ENCODE measurements around the gene MTR.

The MTR gene

DNA sequence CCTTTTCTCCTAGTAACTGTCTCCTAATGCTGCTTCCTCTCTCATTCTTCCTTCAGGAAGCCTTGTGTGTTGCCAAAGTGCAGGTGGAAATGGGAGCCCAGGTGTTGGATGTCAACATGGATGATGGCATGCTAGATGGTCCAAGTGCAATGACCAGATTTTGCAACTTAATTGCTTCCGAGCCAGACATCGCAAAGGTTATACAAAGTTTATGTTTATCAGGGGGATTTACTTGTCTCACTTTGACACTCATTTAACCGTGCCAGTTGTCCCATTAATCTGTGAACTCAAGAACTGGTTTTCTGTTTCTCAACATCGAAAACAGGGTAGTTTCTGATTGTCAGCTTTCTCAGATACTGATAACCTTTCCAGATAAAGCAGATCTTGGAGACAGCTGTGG, 40.4 kb downstream of the MTR start:
- DNase-seq (ENCODE audit: low read depth): no peak
- TF ChIP-seq, protein P1, sequence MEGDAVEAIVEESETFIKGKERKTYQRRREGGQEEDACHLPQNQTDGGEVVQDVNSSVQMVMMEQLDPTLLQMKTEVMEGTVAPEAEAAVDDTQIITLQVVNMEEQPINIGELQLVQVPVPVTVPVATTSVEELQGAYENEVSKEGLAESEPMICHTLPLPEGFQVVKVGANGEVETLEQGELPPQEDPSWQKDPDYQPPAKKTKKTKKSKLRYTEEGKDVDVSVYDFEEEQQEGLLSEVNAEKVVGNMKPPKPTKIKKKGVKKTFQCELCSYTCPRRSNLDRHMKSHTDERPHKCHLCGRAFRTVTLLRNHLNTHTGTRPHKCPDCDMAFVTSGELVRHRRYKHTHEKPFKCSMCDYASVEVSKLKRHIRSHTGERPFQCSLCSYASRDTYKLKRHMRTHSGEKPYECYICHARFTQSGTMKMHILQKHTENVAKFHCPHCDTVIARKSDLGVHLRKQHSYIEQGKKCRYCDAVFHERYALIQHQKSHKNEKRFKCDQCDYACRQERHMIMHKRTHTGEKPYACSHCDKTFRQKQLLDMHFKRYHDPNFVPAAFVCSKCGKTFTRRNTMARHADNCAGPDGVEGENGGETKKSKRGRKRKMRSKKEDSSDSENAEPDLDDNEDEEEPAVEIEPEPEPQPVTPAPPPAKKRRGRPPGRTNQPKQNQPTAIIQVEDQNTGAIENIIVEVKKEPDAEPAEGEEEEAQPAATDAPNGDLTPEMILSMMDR (IDR thresholded peaks at IDR 0.05; ENCODE audit: low read depth, low read length, missing control alignments): no peak

DNA sequence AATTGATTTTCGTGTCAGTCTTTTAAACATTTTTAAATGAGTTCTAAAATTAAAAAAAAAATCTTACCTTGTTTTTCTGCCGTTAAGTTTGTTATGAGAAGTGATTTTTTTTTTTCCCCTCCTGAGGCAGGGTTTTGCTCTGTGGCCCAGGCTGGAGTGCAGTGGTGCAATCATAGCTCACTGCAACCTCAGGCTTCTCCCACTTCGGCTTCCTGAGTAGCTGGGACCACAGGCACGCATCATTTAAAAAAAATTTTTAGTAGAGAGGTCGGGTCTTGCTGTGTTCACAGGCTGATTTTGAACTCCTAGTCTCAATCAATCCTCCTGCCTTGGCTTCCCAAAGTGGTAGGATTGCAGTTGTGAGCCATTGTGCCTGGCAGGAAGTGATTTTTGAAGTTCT, 41.1 kb downstream of the MTR start:
- DNase-seq (ENCODE audit: low read depth): no peak
- TF ChIP-seq, protein P1 (IDR thresholded peaks at IDR 0.05; ENCODE audit: low read depth, low read length, missing control alignments): no peak
- no peak overlapping the region for H3K4me3 ChIP-seq (ENCODE audit: low read depth, low read length)

More for the DNA sequence above, 40.4 kb downstream of the MTR start:
- H3K4me3 ChIP-seq (ENCODE audit: low read depth, low read length): no peak overlapping the region

DNA sequence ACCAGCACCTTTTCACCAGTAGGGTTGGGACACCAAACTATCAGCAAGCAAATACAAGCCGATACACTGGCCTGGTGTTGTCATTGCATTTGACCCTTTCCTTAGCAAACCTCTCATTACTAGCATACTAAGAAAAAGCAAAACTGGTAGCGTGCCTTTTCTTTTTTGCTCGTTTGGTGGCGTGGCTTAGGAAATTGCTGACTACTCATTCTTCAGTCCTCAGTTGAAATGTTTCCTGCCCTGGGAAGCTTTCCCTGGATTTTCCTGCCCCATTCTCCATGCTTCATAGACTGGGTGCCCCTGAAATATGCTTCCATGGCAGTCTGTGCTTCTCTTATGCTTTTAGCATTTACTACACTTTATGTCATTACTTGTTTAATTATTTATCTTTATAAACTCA, 42.0 kb downstream of the MTR start:
- TF ChIP-seq, protein P1 (IDR thresholded peaks at IDR 0.05; ENCODE audit: low read depth, low read length, missing control alignments): no peak
- no peak overlapping the region for H3K4me3 ChIP-seq (ENCODE audit: low read depth, low read length)
- DNase-seq (ENCODE audit: low read depth): no peak

DNA sequence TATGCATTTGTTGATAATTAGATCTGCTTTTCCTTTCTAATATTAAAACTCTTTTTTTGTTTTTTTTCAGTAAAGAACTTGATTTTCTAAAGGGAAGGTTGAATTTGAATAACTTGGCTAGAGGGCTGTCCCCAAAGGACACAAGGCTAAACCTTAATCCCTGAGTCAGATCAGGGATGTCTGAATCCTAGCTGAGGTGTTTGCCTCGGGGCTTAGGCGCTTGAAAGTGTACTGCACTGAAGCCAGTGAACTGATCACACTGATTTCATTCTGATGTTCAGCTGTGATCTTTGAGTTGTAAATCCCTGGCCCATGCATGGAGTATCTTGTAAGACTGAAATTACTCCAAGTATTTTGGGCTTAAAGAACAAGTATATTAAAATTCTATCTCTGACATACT, 42.8 kb downstream of the MTR start:
- TF ChIP-seq, protein P1 (IDR thresholded peaks at IDR 0.05; ENCODE audit: low read depth, low read length, missing control alignments): no peak
- DNase-seq (ENCODE audit: low read depth): no peak
- no peak overlapping the region for H3K4me3 ChIP-seq (ENCODE audit: low read depth, low read length)

DNA sequence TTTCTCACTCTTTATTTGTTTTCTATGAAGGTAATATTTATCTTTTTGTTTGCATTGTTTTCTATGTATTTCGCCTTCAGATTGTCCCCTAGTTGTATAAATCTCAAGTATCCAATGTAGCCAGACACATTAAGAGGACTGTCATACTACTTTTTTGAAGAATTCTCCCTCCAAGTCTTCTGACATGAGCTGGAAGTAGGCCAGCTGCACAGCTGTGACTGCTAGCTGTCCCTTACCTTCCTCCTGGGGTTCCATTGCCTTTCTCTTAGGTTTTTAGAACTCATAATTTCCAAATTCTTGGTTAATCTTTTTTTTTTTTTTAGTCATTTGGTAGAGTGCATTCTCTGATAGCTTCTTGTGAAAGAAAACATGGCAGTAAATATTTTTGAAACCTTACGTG, 46.2 kb downstream of the MTR start:
- TF ChIP-seq, protein P1 (IDR thresholded peaks at IDR 0.05; ENCODE audit: low read depth, low read length, missing control alignments): no peak
- DNase-seq (ENCODE audit: low read depth): no peak
- no peak overlapping the region for H3K4me3 ChIP-seq (ENCODE audit: low read depth, low read length)

DNA sequence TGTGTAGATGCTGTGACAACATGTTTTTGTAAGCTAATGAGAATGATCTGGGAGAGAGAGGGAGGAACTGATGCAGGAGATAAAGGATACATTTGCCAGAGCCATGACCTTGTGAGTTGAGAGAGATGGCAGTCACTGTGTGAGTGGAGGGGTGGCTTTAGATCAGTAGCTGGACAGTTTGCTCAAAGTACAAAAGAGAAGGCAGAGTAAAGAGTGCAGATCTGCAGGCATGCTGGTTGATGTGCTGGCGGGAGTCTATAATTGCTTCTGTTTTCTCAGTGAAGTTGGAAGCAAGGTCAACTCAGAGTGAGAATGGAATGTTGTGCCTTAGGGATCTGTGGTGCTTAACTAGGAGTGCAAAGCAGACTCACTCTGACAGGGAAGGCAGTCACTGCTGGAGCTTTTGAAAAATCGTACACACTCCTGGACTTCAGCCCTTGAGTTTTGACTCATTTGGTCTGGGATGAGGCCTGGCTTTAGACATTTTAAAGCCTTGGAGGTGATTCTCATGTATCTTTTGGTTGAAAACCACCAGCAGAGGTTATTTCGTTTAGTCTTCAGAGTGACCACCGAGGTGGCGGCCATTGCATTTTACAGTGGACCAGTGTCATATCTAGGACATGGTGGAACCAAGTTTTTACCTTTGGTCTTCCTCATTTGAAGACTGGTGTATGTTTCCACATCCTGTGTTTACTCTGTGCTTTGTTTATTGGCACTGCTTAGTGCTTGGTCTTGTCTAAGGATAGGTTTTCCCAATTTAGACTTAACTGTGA, 49.6 kb downstream of the MTR start:
- no peak overlapping the region for H3K4me3 ChIP-seq (ENCODE audit: low read depth, low read length)
- no peak for DNase-seq (ENCODE audit: low read depth)
- TF ChIP-seq, protein P1 (IDR thresholded peaks at IDR 0.05; ENCODE audit: low read depth, low read length, missing control alignments): no peak

DNA sequence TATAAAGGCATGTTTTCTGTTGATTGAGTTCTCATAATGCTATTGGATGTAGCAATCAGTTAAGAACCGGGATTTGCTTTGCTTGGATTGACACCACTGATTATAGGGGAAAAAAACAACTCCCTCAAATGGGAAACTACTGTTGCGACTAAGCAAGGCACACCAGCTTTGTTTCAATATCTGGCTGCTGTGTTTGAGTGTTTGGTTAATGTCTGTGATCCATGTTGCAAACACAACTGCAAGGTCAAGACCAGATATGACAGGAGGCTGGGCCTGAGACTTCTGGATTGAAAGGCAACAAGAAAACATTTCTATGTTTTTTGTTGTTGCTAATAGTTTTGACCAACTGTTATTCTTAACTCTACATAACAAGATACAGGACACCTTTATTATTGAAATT, 50.7 kb downstream of the MTR start:
- no peak overlapping the region for H3K4me3 ChIP-seq (ENCODE audit: low read depth, low read length)
- no peak for DNase-seq (ENCODE audit: low read depth)
- TF ChIP-seq, protein P1 (IDR thresholded peaks at IDR 0.05; ENCODE audit: low read depth, low read length, missing control alignments): no peak
